HG02588 (cell line): Measurements from ENCODE around the gene FNDC10.

Source experiments
- ATAC-seq: cut with Tn5 transposase; IDR thresholded peaks from one replicate; pipeline ENCODE4 v1.9.1; 2021; ENCODE audit warnings: mild to moderate bottlenecking, moderate library complexity; ENCODE audit not compliant: unreplicated experiment

The FNDC10 gene

DNA sequence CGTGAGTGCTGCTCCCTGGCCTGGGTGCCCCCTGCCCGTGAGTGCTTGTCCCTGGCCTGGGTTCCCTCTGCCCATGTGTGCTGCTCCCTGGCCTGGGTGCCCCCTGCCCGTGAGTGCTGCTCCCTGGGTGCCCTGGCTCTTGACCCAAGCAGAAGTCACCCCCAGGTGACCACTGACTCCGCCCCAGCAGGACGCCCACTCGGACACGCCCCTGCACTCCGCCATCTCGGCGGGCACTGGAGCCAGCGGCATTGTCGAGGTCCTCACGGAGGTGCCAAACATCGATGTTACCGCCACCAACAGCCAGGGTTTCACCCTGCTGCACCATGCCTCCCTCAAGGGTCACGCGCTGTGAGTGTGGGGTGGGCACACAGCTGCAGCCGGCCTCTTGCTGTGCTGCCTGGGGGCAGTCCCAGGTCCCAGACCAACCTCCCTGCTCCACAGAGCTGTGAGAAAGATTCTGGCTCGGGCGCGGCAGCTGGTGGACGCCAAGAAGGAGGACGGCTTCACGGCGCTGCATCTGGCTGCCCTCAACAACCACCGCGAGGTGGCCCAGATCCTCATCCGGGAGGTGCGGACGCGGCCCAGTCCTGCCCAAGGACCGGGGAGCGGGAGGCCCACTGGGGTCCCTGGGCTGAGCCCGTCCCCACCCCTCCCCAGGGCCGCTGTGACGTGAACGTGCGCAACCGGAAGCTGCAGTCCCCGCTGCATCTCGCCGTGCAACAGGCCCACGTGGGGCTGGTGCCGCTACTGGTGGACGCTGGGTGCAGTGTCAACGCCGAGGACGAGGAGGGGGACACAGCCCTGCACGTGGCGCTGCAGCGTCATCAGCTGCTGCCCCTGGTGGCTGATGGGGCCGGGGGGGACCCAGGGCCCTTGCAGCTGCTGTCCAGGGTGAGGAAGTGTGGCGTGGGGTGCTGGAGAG, 28.2 kb upstream of the FNDC10 start:
- no peak for ATAC-seq

- no peak for ATAC-seq
These were observed 27.4 kb upstream of the FNDC10 start for GRCh38 chr1:1627261-1627828.

- no peak for ATAC-seq
These were observed 26.5 kb upstream of the FNDC10 start for GRCh38 chr1:1626207-1627141.

DNA sequence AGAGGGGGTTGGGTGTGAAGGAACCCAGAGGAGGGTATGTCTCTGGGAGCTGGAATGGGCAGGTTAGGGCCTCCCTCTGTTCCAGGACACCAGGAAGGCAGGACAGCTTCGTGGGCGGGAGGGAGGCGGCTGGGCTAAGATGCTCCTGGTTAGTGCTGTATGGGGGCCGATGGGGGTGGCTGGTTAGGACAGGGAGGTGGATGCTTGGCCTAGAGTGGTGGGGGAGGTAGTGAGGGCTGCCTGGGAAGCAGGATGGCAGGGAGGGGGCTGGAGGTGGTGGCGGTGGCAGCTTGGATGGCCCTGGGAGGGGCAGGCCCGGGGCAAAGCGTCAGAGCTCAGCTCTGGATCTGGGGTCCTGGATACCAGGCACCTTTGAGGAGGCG, 25.9 kb upstream of the FNDC10 start:
- no peak for ATAC-seq

DNA sequence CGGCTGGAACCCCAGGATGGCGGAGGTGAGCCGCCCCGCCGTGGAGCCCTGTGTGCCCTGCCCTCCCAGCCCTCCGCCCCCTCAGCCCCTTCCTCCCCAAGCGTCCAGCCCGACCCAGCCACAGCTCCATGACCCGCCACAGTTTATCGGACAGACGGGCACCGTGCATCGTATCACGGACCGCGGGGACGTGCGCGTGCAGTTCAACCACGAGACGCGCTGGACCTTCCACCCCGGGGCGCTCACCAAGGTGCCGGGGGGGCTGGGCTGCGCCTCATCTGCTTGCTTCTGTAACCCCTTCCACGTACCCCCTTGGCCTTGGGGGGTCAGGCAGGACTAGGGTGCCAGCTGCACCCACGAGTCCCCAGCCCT, 25.5 kb upstream of the FNDC10 start:
- no peak for ATAC-seq

GRCh38 chr1:1624443-1625403, 24.8 kb upstream of the FNDC10 start:
- ATAC-seq: no peak

GRCh38 chr1:1623631-1624442, 23.9 kb upstream of the FNDC10 start:
- no peak for ATAC-seq

- no peak for ATAC-seq
These were observed 23.3 kb upstream of the FNDC10 start for GRCh38 chr1:1623181-1623630.

GRCh38 chr1:1622788-1623094, 22.8 kb upstream of the FNDC10 start:
- no peak for ATAC-seq

DNA sequence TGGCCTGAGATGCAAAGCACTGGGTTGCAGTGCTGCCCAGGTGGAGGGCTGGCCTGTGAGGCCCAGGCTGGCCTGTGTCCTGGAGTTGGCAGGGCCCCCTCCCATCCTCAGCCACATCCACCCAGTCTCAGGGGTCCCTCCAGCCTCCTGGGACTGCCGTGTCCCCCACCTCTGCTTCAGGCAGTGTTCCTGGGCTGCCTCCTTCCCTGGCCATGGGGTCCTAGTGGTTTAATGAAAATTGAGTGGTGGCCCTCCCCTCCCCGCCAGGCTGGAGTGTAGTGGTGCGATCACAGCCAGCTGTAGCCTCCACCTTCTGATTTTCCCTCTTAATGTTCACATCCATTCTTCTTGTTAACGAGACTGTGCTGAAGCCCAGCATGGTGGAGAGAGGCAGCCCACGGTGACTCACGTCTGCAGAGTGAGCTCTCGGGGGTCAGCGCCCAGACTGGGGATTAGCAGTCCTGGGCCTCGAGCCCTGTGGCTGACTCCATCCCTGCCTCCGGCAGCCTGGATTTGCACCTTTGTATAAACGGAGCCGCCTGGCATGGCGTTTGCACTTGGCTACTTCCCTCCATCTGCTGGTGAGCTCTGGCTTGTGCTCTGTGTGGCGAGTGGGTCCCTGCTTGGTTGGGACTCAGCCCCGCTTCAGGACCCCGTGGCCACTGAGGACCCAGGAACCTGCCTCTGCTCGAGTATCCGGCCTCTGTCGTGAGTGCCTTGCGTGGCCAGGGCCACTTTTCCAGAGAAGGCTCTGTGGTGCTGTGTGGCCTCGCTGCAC, 22.3 kb upstream of the FNDC10 start:
- no peak for ATAC-seq

- no peak for ATAC-seq
These were observed 21.5 kb upstream of the FNDC10 start for GRCh38 chr1:1621173-1622009.

- no peak for ATAC-seq
These were observed 20.7 kb upstream of the FNDC10 start for GRCh38 chr1:1620433-1621139.

- no peak for ATAC-seq
These were observed 20.0 kb upstream of the FNDC10 start for GRCh38 chr1:1619917-1620361.

- no peak for ATAC-seq
These were observed 18.6 kb upstream of the FNDC10 start for GRCh38 chr1:1618396-1619068.

GRCh38 chr1:1617925-1618324, 18.0 kb upstream of the FNDC10 start:
- ATAC-seq: no peak

DNA sequence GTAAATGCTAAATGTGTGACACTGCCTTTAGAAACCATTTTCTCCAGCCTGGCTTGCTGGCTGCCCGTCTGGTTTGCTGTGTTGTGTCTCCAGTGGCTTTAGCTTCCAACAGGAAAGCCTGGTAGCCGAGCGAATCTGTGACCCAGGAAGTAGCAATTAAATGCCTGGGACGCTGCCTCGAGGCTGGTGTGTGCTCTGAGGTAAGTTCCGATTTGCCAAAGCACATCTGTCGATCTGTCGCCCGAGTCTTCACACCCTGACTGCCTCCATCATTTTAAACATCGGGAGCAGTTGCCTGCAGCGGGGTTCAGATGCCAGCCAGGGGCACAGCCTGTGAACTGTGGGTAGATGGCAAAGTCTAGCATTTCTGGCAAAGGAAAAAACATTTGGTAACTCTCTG, 17.6 kb upstream of the FNDC10 start:
- ATAC-seq: no peak

- ATAC-seq: no peak
These were observed 16.9 kb upstream of the FNDC10 start for GRCh38 chr1:1616838-1617237.
